Measurements from ENCODE around the gene WNT1. TPM values are rescaled to one million over a fixed set of nuclear protein-coding genes. Genes with fewer than 3 reads are reported as not detected.

The WNT1 gene
- total and polyA plus RNA-seq, 2 of the 4 experiments (the other 2 are of a cell fraction): not detected

DNA sequence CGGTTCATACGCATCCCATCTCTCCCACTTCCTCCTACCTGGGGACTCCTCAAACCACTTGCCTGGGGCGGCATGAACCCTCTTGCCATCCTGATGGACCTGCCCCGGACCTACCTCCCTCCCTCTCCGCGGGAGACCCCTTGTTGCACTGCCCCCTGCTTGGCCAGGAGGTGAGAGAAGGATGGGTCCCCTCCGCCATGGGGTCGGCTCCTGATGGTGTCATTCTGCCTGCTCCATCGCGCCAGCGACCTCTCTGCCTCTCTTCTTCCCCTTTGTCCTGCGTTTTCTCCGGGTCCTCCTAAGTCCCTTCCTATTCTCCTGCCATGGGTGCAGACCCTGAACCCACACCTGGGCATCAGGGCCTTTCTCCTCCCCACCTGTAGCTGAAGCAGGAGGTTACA is 3.6 kb downstream of the WNT1 start:
- H4K8ac ChIP-seq (ENCODE audit: low read depth in 2 of 2, low read length in 2 of 2): no peak overlapping the region
- no TSS peak for BruUV-seq (replicated peaks)
- intact Hi-C loops (cut with micrococcal nuclease) (no loop called here), in situ Hi-C loops (cut with MboI; ENCODE audit: low sequenced_read_pairs) (no loop called here), dilution Hi-C loops (cut with HindIII; ENCODE audit: low sequenced_read_pairs, unreplicated experiment) (no loop called here)
- no peak overlapping the region for H4K91ac ChIP-seq (ENCODE audit: insufficient read depth, low read depth, low read length)
- peak overlapping the region; percentile 6 for H2AFZ ChIP-seq (replicated peaks; ENCODE audit: low read length, poor library complexity)
- no peak overlapping the region for H3K4me2 ChIP-seq (ENCODE audit: low read depth, low read length)
- H3K79me1 ChIP-seq (ENCODE audit: low read depth in 1 of 2, low read length in 2 of 2): no peaks in the 10 kb centered on the region
- H4K20me1 ChIP-seq (ENCODE audit: insufficient read depth, low read length): peaks cover 16% of the 10 kb centered on the region; the same call in 1 of the 2 replicates
- peaks cover 96% of the 10 kb centered on the region for H3K27me3 ChIP-seq (ENCODE audit: control insufficient read depth, insufficient read depth, low read length)
- no peak overlapping the region for H3K56ac ChIP-seq (ENCODE audit: extremely low read depth, insufficient read depth, low read length)
- no peak overlapping the region for H2BK120ac ChIP-seq (ENCODE audit: low read depth, low read length)
- H2BK15ac ChIP-seq (ENCODE audit: low read depth, low read length): no peak overlapping the region
- no peak overlapping the region for H3K4ac ChIP-seq (ENCODE audit: low read depth, low read length)
- H2AK5ac ChIP-seq (ENCODE audit: low read depth, low read length): no peak overlapping the region
- H3K9me3 ChIP-seq (ENCODE audit: control insufficient read depth, insufficient read depth, low read length): no peaks in the 10 kb centered on the region
- no peak for ATAC-seq (ENCODE audit: low read depth)
- DNase-seq: no peak
- H4K5ac ChIP-seq (ENCODE audit: low read depth, low read length): no peak overlapping the region
- H2BK20ac ChIP-seq (ENCODE audit: low read depth, low read length): no peak overlapping the region
- H3K36me3 ChIP-seq (ENCODE audit: control insufficient read depth, insufficient read depth, low read length): no peaks in the 10 kb centered on the region
- H2AK9ac ChIP-seq (replicated peaks; ENCODE audit: low read depth, low read length, poor library complexity): peak overlapping the region; percentile 11
- H3K14ac ChIP-seq (replicated peaks; ENCODE audit: low read depth, low read length): no peak overlapping the region
- no peak overlapping the region for H3K18ac ChIP-seq (ENCODE audit: low read depth, low read length)
- WGBS, 2 experiments (ENCODE audit: extremely low coverage in 2 of 2, insufficient read length in 1 of 2): no CpG with 5 or more reads among the region's 13 CpGs
- H3K4me1 ChIP-seq (ENCODE audit: control insufficient read depth, insufficient read depth, low read length): peaks cover 3% of the 10 kb centered on the region; the same call in 1 of the 2 replicates
- H3K27ac ChIP-seq (ENCODE audit: insufficient read depth, low read length): no peak overlapping the region
- H2BK5ac ChIP-seq (ENCODE audit: low read depth, low read length, poor library complexity, severe bottlenecking): no peak overlapping the region
- H3K9me1 ChIP-seq (ENCODE audit: insufficient read depth, low read length): peaks cover 8% of the 10 kb centered on the region
- POLR2A ChIA-PET (ENCODE audit: unreplicated experiment): no interaction called here
- TF ChIP-seq SMC3 (IDR thresholded peaks at IDR 0.05; ENCODE audit: low read depth, low read length) (no peak), RAD21 (IDR thresholded peaks at IDR 0.05; ENCODE audit: low read length) (no peak), CHD1 (IDR thresholded peaks at IDR 0.05; ENCODE audit: low read depth, low read length) (no peak), NFE2L2 (IDR thresholded peaks at IDR 0.05; ENCODE audit: low read depth, low read length) (no peak), RFX5 (IDR thresholded peaks at IDR 0.05; ENCODE audit: low read depth, low read length) (no peak)
- TF ChIP-seq, protein P1, sequence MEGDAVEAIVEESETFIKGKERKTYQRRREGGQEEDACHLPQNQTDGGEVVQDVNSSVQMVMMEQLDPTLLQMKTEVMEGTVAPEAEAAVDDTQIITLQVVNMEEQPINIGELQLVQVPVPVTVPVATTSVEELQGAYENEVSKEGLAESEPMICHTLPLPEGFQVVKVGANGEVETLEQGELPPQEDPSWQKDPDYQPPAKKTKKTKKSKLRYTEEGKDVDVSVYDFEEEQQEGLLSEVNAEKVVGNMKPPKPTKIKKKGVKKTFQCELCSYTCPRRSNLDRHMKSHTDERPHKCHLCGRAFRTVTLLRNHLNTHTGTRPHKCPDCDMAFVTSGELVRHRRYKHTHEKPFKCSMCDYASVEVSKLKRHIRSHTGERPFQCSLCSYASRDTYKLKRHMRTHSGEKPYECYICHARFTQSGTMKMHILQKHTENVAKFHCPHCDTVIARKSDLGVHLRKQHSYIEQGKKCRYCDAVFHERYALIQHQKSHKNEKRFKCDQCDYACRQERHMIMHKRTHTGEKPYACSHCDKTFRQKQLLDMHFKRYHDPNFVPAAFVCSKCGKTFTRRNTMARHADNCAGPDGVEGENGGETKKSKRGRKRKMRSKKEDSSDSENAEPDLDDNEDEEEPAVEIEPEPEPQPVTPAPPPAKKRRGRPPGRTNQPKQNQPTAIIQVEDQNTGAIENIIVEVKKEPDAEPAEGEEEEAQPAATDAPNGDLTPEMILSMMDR (conservative IDR thresholded peaks at IDR 0.05; ENCODE audit: low read depth, low read length): no peak
- H3K4me3 ChIP-seq (ENCODE audit: insufficient read depth, low read depth, low read length): no peak overlapping the region
- H3K9ac ChIP-seq (ENCODE audit: low read depth, low read length): no peak overlapping the region
- CTCF ChIA-PET: interaction anchor here (0.6 kb wide), 1 partner anchor 365 kb away, joined by 3 read pairs; no protein-coding TSS in a partner anchor
- H3K23ac ChIP-seq (ENCODE audit: low read depth, low read length): no peak overlapping the region

All from IMR-90 (cell line).